Neural cell (in vitro differentiated cells): ENCODE data around the gene NLN.
"Not testable (repeated sequence)": the region's sequence is repeated elsewhere in the genome, so short reads cannot be mapped to it uniquely, and the experiment has no call there.

Source experiments
- EP300 ChIP-seq: fragments of 450-650 bp; conservative IDR thresholded peaks from 2 replicates; pipeline ENCODE4 v1.6.1; 2014; ENCODE audit warnings: antibody characterized with exemption, mild to moderate bottlenecking, moderate library complexity; ENCODE audit not compliant: poor library complexity, severe bottlenecking
- EZH2 ChIP-seq: fragments of 200-600, 300-800 bp; shearing (Covaris generic), sonication (generic); IDR thresholded peaks from 2 replicates; pipeline ENCODE4 v1.6.1; 2014; ENCODE audit warnings: antibody characterized with exemption, low read length, borderline replicate concordance, mild to moderate bottlenecking; ENCODE audit not compliant: insufficient read depth, poor library complexity, severe bottlenecking
- POLR2AphosphoS5 ChIP-seq: IDR thresholded peaks from 2 replicates; pipeline ENCODE4 v1.6.1; 2012
- RAD21 ChIP-seq: fragments of 450-650 bp; conservative IDR thresholded peaks from 2 replicates; pipeline ENCODE4 v1.6.1; 2014; ENCODE audit warnings: antibody characterized with exemption, mild to moderate bottlenecking, moderate library complexity
- REST ChIP-seq: IDR thresholded peaks from 2 replicates; pipeline ENCODE4 v1.6.1; 2012; ENCODE audit warnings: borderline replicate concordance
- SMC3 ChIP-seq: fragments of 450-650 bp; conservative IDR thresholded peaks from 2 replicates; pipeline ENCODE4 v1.6.1; 2014; ENCODE audit warnings: antibody characterized with exemption, mild to moderate bottlenecking, moderate library complexity; ENCODE audit not compliant: poor library complexity
- TAF1 ChIP-seq: IDR thresholded peaks from 2 replicates; pipeline ENCODE4 v1.6.1; 2012; ENCODE audit warnings: low read depth
- TF ChIP-seq, protein P1 (sequence below): fragments of 450-650 bp; IDR thresholded peaks from 2 replicates; pipeline ENCODE4 v1.5.1; 2014; ENCODE audit warnings: antibody characterized with exemption, mild to moderate bottlenecking, moderate library complexity; ENCODE audit not compliant: poor library complexity, severe bottlenecking

GRCh38 chr5:65788296-65788695, 66.3 kb downstream of the NLN start:
- not testable (repeated sequence) for TF ChIP-seq EZH2, REST, SMC3, POLR2AphosphoS5, EP300, RAD21, TAF1
- TF ChIP-seq, protein P1, sequence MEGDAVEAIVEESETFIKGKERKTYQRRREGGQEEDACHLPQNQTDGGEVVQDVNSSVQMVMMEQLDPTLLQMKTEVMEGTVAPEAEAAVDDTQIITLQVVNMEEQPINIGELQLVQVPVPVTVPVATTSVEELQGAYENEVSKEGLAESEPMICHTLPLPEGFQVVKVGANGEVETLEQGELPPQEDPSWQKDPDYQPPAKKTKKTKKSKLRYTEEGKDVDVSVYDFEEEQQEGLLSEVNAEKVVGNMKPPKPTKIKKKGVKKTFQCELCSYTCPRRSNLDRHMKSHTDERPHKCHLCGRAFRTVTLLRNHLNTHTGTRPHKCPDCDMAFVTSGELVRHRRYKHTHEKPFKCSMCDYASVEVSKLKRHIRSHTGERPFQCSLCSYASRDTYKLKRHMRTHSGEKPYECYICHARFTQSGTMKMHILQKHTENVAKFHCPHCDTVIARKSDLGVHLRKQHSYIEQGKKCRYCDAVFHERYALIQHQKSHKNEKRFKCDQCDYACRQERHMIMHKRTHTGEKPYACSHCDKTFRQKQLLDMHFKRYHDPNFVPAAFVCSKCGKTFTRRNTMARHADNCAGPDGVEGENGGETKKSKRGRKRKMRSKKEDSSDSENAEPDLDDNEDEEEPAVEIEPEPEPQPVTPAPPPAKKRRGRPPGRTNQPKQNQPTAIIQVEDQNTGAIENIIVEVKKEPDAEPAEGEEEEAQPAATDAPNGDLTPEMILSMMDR, result not testable (repeated sequence)
